ENCODE data around the gene BBS9.

BBS9 gene

DNA sequence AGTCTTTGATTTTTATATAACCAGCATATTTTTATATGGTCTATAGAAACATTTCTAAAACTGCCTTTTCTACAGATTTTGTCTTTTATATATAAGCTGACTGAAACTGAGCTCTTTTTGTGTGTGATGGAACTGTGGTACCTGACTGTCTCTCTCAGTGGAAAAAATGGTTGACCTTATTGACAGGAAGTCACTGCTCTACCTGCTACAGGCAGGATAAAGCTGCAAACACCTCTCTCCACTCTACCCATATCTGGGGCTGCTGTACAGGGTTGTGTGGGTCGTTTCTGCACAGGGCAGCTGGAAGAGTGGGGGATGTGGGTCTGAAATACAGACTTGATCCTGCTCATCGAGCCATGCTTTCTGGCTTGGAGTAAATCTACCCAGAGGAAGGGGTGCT lies 48.5 kb downstream of the BBS9 start:
- Histone ChIP-seq H3K79me2 (ENCODE audit: insufficient read depth, low read length) (no peaks in the 10 kb centered on the region), H3K27me3 (ENCODE audit: low read length) (no peaks in the 10 kb centered on the region), H3K27ac (ENCODE audit: low read depth, low read length) (no peak overlapping the region), H2AFZ (ENCODE audit: low read depth, low read length, severe bottlenecking) (no peak overlapping the region), H3K4me2 (ENCODE audit: low read depth, low read length, poor library complexity, severe bottlenecking) (no peak overlapping the region), H3K9ac (ENCODE audit: low read length) (no peak overlapping the region), H3K4me3 (ENCODE audit: insufficient read depth, low read length, poor library complexity, severe bottlenecking) (no peak overlapping the region), H4K20me1 (ENCODE audit: low read depth, low read length) (no peaks in the 10 kb centered on the region), H3K36me3 (ENCODE audit: low read length) (no peaks in the 10 kb centered on the region), H3K9me2 (replicated peaks; ENCODE audit: insufficient read depth, low read length) (no peaks in the 10 kb centered on the region), H3K9me3 (ENCODE audit: insufficient read depth, low read length) (peaks cover 12% of the 10 kb centered on the region; the same call in 1 of the 2 replicates), H3F3A (ENCODE audit: insufficient read depth) (no peaks in the 10 kb centered on the region)
- no peak for TF ChIP-seq EZH2phosphoT487 (conservative IDR thresholded peaks at IDR 0.05; ENCODE audit: low read length)
- TF ChIP-seq, protein P1, sequence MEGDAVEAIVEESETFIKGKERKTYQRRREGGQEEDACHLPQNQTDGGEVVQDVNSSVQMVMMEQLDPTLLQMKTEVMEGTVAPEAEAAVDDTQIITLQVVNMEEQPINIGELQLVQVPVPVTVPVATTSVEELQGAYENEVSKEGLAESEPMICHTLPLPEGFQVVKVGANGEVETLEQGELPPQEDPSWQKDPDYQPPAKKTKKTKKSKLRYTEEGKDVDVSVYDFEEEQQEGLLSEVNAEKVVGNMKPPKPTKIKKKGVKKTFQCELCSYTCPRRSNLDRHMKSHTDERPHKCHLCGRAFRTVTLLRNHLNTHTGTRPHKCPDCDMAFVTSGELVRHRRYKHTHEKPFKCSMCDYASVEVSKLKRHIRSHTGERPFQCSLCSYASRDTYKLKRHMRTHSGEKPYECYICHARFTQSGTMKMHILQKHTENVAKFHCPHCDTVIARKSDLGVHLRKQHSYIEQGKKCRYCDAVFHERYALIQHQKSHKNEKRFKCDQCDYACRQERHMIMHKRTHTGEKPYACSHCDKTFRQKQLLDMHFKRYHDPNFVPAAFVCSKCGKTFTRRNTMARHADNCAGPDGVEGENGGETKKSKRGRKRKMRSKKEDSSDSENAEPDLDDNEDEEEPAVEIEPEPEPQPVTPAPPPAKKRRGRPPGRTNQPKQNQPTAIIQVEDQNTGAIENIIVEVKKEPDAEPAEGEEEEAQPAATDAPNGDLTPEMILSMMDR (IDR thresholded peaks at IDR 0.05; ENCODE audit: insufficient read depth, low read length, poor library complexity, severe bottlenecking): no peak

DNA sequence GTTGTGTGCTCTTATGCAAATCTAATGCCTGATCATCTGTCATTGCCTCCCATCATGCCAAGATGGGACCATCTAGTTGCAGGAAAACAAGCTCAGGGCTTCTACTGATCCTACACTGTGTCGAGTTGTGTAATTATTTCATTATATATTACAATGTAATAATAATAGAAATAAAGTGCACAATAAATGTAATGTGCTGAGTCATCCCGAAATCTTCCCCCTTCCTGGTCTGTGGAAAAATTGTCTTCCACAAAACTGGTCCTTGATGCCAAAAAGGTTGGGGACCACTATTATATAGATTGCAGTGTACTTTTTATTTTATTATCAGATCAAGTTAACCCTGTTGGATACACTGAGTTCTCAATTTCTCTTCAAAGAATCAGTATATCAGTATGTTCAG lies 50.2 kb downstream of the BBS9 start:
- Histone ChIP-seq H3K27ac (ENCODE audit: low read depth, low read length) (no peak overlapping the region), H3K9ac (ENCODE audit: low read length) (no peak overlapping the region), H3K36me3 (ENCODE audit: low read length) (no peaks in the 10 kb centered on the region), H3K4me2 (ENCODE audit: low read depth, low read length, poor library complexity, severe bottlenecking) (no peak overlapping the region), H3K27me3 (ENCODE audit: low read length) (no peaks in the 10 kb centered on the region), H3K4me3 (ENCODE audit: insufficient read depth, low read length, poor library complexity, severe bottlenecking) (no peak overlapping the region), H2AFZ (ENCODE audit: low read depth, low read length, severe bottlenecking) (no peak overlapping the region), H4K20me1 (ENCODE audit: low read depth, low read length) (no peaks in the 10 kb centered on the region), H3K9me2 (replicated peaks; ENCODE audit: insufficient read depth, low read length) (no peaks in the 10 kb centered on the region), H3K79me2 (ENCODE audit: insufficient read depth, low read length) (no peaks in the 10 kb centered on the region), H3K9me3 (ENCODE audit: insufficient read depth, low read length) (no peaks in the 10 kb centered on the region), H3F3A (ENCODE audit: insufficient read depth) (no peaks in the 10 kb centered on the region)
- TF ChIP-seq, protein P1 (IDR thresholded peaks at IDR 0.05; ENCODE audit: insufficient read depth, low read length, poor library complexity, severe bottlenecking): no peak
- TF ChIP-seq EZH2phosphoT487 (conservative IDR thresholded peaks at IDR 0.05; ENCODE audit: low read length): no peak

DNA sequence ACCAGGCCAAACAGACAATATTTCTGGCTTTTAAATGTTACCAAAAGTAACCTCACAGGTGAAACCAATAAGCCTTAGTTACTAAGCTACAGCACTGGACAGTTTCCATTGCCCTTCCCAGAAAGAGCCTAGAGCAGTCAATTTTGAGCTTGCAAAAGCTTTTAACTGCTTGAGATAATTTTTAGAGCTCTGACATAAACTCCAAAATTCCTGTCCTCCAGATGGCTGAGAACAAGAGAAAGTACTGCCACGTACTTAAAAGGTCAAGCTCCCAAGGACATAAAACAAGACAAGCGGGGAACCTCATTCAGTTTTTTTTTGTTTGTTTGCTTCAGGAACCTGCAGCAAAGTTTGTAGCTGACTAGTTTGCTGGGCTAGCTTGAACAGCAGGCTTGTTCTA lies 54.1 kb downstream of the BBS9 start:
- Histone ChIP-seq H3K9me2 (replicated peaks; ENCODE audit: insufficient read depth, low read length) (no peaks in the 10 kb centered on the region), H3K9me3 (ENCODE audit: insufficient read depth, low read length) (no peaks in the 10 kb centered on the region), H3K27me3 (ENCODE audit: low read length) (no peaks in the 10 kb centered on the region), H3K4me2 (ENCODE audit: low read depth, low read length, poor library complexity, severe bottlenecking) (no peak overlapping the region), H4K20me1 (ENCODE audit: low read depth, low read length) (no peaks in the 10 kb centered on the region), H2AFZ (ENCODE audit: low read depth, low read length, severe bottlenecking) (no peak overlapping the region), H3K27ac (ENCODE audit: low read depth, low read length) (no peak overlapping the region), H3F3A (ENCODE audit: insufficient read depth) (no peaks in the 10 kb centered on the region), H3K79me2 (ENCODE audit: insufficient read depth, low read length) (no peaks in the 10 kb centered on the region), H3K9ac (ENCODE audit: low read length) (no peak overlapping the region), H3K4me3 (ENCODE audit: insufficient read depth, low read length, poor library complexity, severe bottlenecking) (no peak overlapping the region), H3K36me3 (ENCODE audit: low read length) (no peaks in the 10 kb centered on the region)
- no peak for TF ChIP-seq EZH2phosphoT487 (conservative IDR thresholded peaks at IDR 0.05; ENCODE audit: low read length)
- TF ChIP-seq, protein P1 (IDR thresholded peaks at IDR 0.05; ENCODE audit: insufficient read depth, low read length, poor library complexity, severe bottlenecking): no peak

All from SU-DHL-6 (cell line).